SK-N-SH (cell line): ENCODE data around the gene GABRD. TPM values are rescaled to one million over a fixed set of nuclear protein-coding genes. Genes with fewer than 3 reads are reported as not detected.

Experiments
- CTCF ChIA-PET: fragments of 300-600, 350-600 bp; formaldehyde crosslinking; extraction: SDS; loops from one replicate; lab custom pipeline; 2021; lab: Yijun Ruan, JAX
- POLR2A ChIA-PET: fragments of 350-600 bp; sonication (Branson Sonifier 250); formaldehyde crosslinking; extraction: SDS; loops from one replicate; lab custom pipeline; 2020; ENCODE audit warnings: antibody characterized with exemption, inconsistent platforms; lab: Yijun Ruan, JAX
- DNase-seq: peaks from one replicate; pipeline ENCODE4 v3.0.0; 2012
- H2AFZ ChIP-seq: fragments of 200-600 bp; sonication (generic); 2 replicates; pipeline ENCODE4 v1.8.1; 2016; ENCODE audit warnings: antibody characterized with exemption, mild to moderate bottlenecking, low read depth
- H3F3A ChIP-seq: fragments of 200-600 bp; sonication (generic); replicated peaks from 2 replicates; pipeline ENCODE3; 2016; ENCODE audit warnings: antibody characterized with exemption, mild to moderate bottlenecking; ENCODE audit not compliant: insufficient read depth
- H3K27ac ChIP-seq, 2 experiments: fragments of 200-500 bp in 1 of 2; fragments of 200-600 bp in 1 of 2; sonication (Bioruptor generic) in 1 of 2; sonication (generic), shearing (Covaris generic) in 1 of 2; 2 replicates each; pipeline versions ENCODE4 v1.5.1 to v1.6.1; 2014 to 2016; ENCODE audit warnings: low read depth in 2 of 2, inconsistent platforms in 1 of 2, low read length in 1 of 2, mild to moderate bottlenecking in 1 of 2, mixed read lengths in 1 of 2
- H3K27me3 ChIP-seq: fragments of 200-600 bp; sonication (generic), shearing (Covaris generic); 2 replicates; pipeline ENCODE4 v1.6.1; 2016; ENCODE audit warnings: mixed run types; ENCODE audit not compliant: insufficient read depth
- H3K36me3 ChIP-seq, 2 experiments: fragments of 200-500 bp in 1 of 2; fragments of 200-600 bp in 1 of 2; sonication (Bioruptor generic) in 1 of 2; sonication (generic) in 1 of 2; replicated peaks in 1 of 2; 2 replicates each; pipeline versions ENCODE3 to v1.5.1; 2014 to 2016; ENCODE audit warnings: low read length in 1 of 2, mild to moderate bottlenecking in 1 of 2; ENCODE audit not compliant: insufficient read depth in 2 of 2, control insufficient read depth in 1 of 2
- H3K4me1 ChIP-seq, 2 experiments: fragments of 200-500 bp in 1 of 2; fragments of 200-600 bp in 1 of 2; sonication (Bioruptor generic) in 1 of 2; sonication (generic), shearing (Covaris generic) in 1 of 2; 2 replicates each; pipeline versions ENCODE4 v1.5.1 to v1.6.1; 2014 to 2016; ENCODE audit warnings: low read depth in 1 of 2, low read length in 1 of 2, mixed run types in 1 of 2; ENCODE audit not compliant: insufficient read depth in 2 of 2, control insufficient read depth in 1 of 2
- H3K4me2 ChIP-seq: fragments of 200-600 bp; sonication (generic), shearing (Covaris generic); 2 replicates; pipeline ENCODE4 v1.6.1; 2017; ENCODE audit warnings: mixed run types
- H3K4me3 ChIP-seq, 2 experiments: fragments of 200-500 bp in 1 of 2; fragments of 200-600 bp in 1 of 2; sonication (Bioruptor generic) in 1 of 2; sonication (generic), shearing (Covaris generic) in 1 of 2; 2 replicates each; pipeline versions ENCODE4 v1.5.1 to v1.8.1; 2014 to 2016; ENCODE audit warnings: low read depth in 2 of 2, inconsistent platforms in 1 of 2, low read length in 1 of 2, mild to moderate bottlenecking in 1 of 2, mixed read lengths in 1 of 2, moderate library complexity in 1 of 2
- H3K79me2 ChIP-seq: fragments of 200-600 bp; sonication (generic); 2 replicates; pipeline ENCODE4 v1.8.1; 2017; ENCODE audit warnings: mild to moderate bottlenecking; ENCODE audit not compliant: insufficient read depth
- H3K9ac ChIP-seq: fragments of 200-600 bp; sonication (generic); 2 replicates; pipeline ENCODE4 v1.6.1; 2017; ENCODE audit warnings: mixed run types
- H3K9me2 ChIP-seq: fragments of 200-600 bp; sonication (generic); 2 replicates; pipeline ENCODE4 v1.6.1; 2017; ENCODE audit warnings: mixed run types
- H3K9me3 ChIP-seq: fragments of 200-600 bp; sonication (generic); 2 replicates; pipeline ENCODE4 v1.6.1; 2017; ENCODE audit warnings: mixed run types, mild to moderate bottlenecking, moderate library complexity
- H4K20me1 ChIP-seq: fragments of 200-600 bp; sonication (generic); 2 replicates; pipeline ENCODE4 v1.6.1; 2017; ENCODE audit warnings: mild to moderate bottlenecking, mixed run types; ENCODE audit not compliant: insufficient read depth
- CHD2 ChIP-seq: fragments of 150-350 bp; IDR thresholded peaks from 2 replicates; pipeline ENCODE4 v1.6.1; 2018; ENCODE audit warnings: low read length; ENCODE audit not compliant: partially characterized antibody
- CTCF ChIP-seq: fragments of 200-600 bp; sonication (generic); IDR thresholded peaks from 2 replicates; pipeline ENCODE4 v1.6.1; 2017; ENCODE audit warnings: antibody characterized with exemption, mild to moderate bottlenecking, moderate library complexity
- ELF1 ChIP-seq: IDR thresholded peaks from 2 replicates; pipeline ENCODE4 v1.4.0; 2012
- EP300 ChIP-seq, 2 experiments: IDR thresholded peaks; 2 replicates each; pipeline versions ENCODE4 v1.4.0 to v1.6.1; 2012; ENCODE audit warnings: borderline replicate concordance in 1 of 2, low read depth in 1 of 2, low read length in 1 of 2
- EZH2phosphoT487 ChIP-seq: fragments of 200-600 bp; sonication (generic); IDR thresholded peaks from 2 replicates; pipeline ENCODE4 v1.6.1; 2017; ENCODE audit warnings: low read depth, mixed run types, mild to moderate bottlenecking, antibody characterized with exemption, moderate library complexity, borderline replicate concordance
- FOSL2 ChIP-seq: IDR thresholded peaks from 2 replicates; pipeline ENCODE4 v1.4.0; 2012; ENCODE audit warnings: low read depth, mild to moderate bottlenecking, moderate library complexity, borderline replicate concordance
- FOXJ3 ChIP-seq: sonication (generic); formaldehyde crosslinking; IDR thresholded peaks from 2 replicates; pipeline ENCODE4 v1.5.1; 2020; ENCODE audit warnings: mild to moderate bottlenecking, missing genetic modification reagents
- GATA2 ChIP-seq: sonication (generic); formaldehyde crosslinking; IDR thresholded peaks from 2 replicates; pipeline ENCODE4 v1.5.0; 2020; ENCODE audit warnings: mild to moderate bottlenecking, missing genetic modification reagents
- JUND ChIP-seq: IDR thresholded peaks from 2 replicates; pipeline ENCODE4 v1.4.0; 2012
- MXI1 ChIP-seq: IDR thresholded peaks from 2 replicates; pipeline ENCODE4 v1.6.1; 2012; ENCODE audit warnings: mild to moderate bottlenecking, low read depth, low read length, improper control_type of control experiment
- NFIC ChIP-seq: IDR thresholded peaks from 2 replicates; pipeline ENCODE4 v1.4.0; 2012; ENCODE audit warnings: borderline replicate concordance
- PBX3 ChIP-seq: IDR thresholded peaks from 2 replicates; pipeline ENCODE4; 2012
- POLR2AphosphoS5 ChIP-seq: IDR thresholded peaks from 2 replicates; pipeline ENCODE4 v1.6.1; 2012; ENCODE audit warnings: low read depth, low read length
- RCOR1 ChIP-seq: fragments of 150-350 bp; IDR thresholded peaks from 2 replicates; pipeline ENCODE4 v1.6.1; 2017; ENCODE audit warnings: antibody characterized with exemption, low read length
- RFX5 ChIP-seq: IDR thresholded peaks from 2 replicates; pipeline ENCODE4 v1.6.1; 2012; ENCODE audit warnings: mild to moderate bottlenecking, improper control_type of control experiment, low read length
- SMC3 ChIP-seq: IDR thresholded peaks from 2 replicates; pipeline ENCODE4 v1.6.1; 2012; ENCODE audit warnings: low read depth, low read length, improper control_type of control experiment
- TAF1 ChIP-seq: IDR thresholded peaks from 2 replicates; pipeline ENCODE4 v1.6.1; 2012; ENCODE audit warnings: low read depth, mild to moderate bottlenecking, low read length, moderate library complexity, borderline replicate concordance
- TCF12 ChIP-seq: IDR thresholded peaks from 2 replicates; pipeline ENCODE4 v1.4.0; 2012
- WGBS: methylation state at CpG from one replicate; pipeline ENCODE4 v1.1.6; 2017; ENCODE audit warnings: low lambda C conversion rate; 5-methylcytosine and 5-hydroxymethylcytosine counted together
- polyA plus RNA-seq, 3 experiments: library from polyadenylated mRNA; depleted of rRNA; stranded (reverse); fragments of >200 nt; gene quantifications; 2 replicates each; pipeline ENCODE4 v1.2.3, GENCODE V29; 2012

Gene GABRD
- polyA plus RNA-seq, 1 of the 3 experiments (the other 2 are of a cell fraction), result 0.07 TPM

- ChIA-PET POLR2A (no interaction called here), CTCF (interaction anchor here (1.4 to 2.8 kb wide), 2 partner anchors 26 to 103 kb away, joined by 9 to 12 read pairs; no protein-coding TSS in a partner anchor)
- no peaks in the 10 kb centered on the region for H3F3A ChIP-seq
- H3K27me3 ChIP-seq, result no peaks in the 10 kb centered on the region
- no peaks in the 10 kb centered on the region for H3K36me3 ChIP-seq
- no peak for TF ChIP-seq GATA2
- TF ChIP-seq CTCF, result no peak
- TF ChIP-seq EZH2phosphoT487, result no peak
- TF ChIP-seq SMC3, result no peak
- TF ChIP-seq TCF12, result no peak
- TF ChIP-seq CHD2, result no peak
- no peak for TF ChIP-seq FOXJ3
- no peak for TF ChIP-seq MXI1
- TF ChIP-seq FOSL2, result no peak
- TF ChIP-seq ELF1, result no peak
- TF ChIP-seq NFIC, result no peak
- TF ChIP-seq TAF1, result no peak
- no peak overlapping the region for H3K9ac ChIP-seq
- no peaks in the 10 kb centered on the region for H3K9me3 ChIP-seq
- no peak overlapping the region for H3K4me2 ChIP-seq
- H2AFZ ChIP-seq, result no peak overlapping the region
- no peaks in the 10 kb centered on the region for H4K20me1 ChIP-seq
- H3K79me2 ChIP-seq, result 0 out of 2 replicates have a peak, but pooled peaks cover 3% of the 10 kb centered on the region
- H3K4me3 ChIP-seq, result no peak overlapping the region
- no peaks in the 10 kb centered on the region for H3K9me2 ChIP-seq
- 91% methylated on average over 5 of the region's 36 CpGs for WGBS
- H3K4me1 ChIP-seq, result peaks cover 0 to 20% of the 10 kb centered on the region in 2 experiments; a peak in 1 of 4 replicates
- DNase-seq, result no peak
- H3K27ac ChIP-seq, result no peak overlapping the region
Observed at GRCh38 chr1:2070800-2071530, 51.8 kb downstream of the GABRD start.

- no peaks in the 10 kb centered on the region for H3K36me3 ChIP-seq
- H3F3A ChIP-seq, result no peaks in the 10 kb centered on the region
- no peaks in the 10 kb centered on the region for H3K9me3 ChIP-seq
- ChIA-PET POLR2A (no interaction called here), CTCF (interaction anchor here (1.1 to 2.8 kb wide), 4 partner anchors 27 to 112 kb away, joined by 3 to 12 read pairs (median 6); no protein-coding TSS in a partner anchor)
- peaks cover 0 to 20% of the 10 kb centered on the region in 2 experiments; a peak in 1 of 4 replicates for H3K4me1 ChIP-seq
- no peaks in the 10 kb centered on the region for H4K20me1 ChIP-seq
- 0 out of 2 replicates have a peak, but pooled peaks cover 3% of the 10 kb centered on the region for H3K79me2 ChIP-seq
- H3K4me3 ChIP-seq, result no peak overlapping the region
- no peak overlapping the region for H3K9ac ChIP-seq
- 86% methylated on average over 18 of the region's 25 CpGs for WGBS
- H3K4me2 ChIP-seq, result no peak overlapping the region
- H3K9me2 ChIP-seq, result no peaks in the 10 kb centered on the region
- DNase-seq, result no peak
- no peak for TF ChIP-seq RCOR1
- no peak for TF ChIP-seq EZH2phosphoT487
- no peak for TF ChIP-seq EP300 (IDR thresholded peaks at IDR 0.05; ENCODE audit: borderline replicate concordance in 1 of 2, low read depth in 1 of 2, low read length in 1 of 2)
- no peak for TF ChIP-seq JUND
- TF ChIP-seq RFX5, result no peak
- no peak for TF ChIP-seq POLR2AphosphoS5
- no peak for TF ChIP-seq PBX3
- no peak overlapping the region for H3K27ac ChIP-seq
- no peak overlapping the region for H2AFZ ChIP-seq
- no peaks in the 10 kb centered on the region for H3K27me3 ChIP-seq
Observed at GRCh38 chr1:2072109-2072806, 53.1 kb downstream of the GABRD start.
